Measurements from ENCODE around the gene FAM107B.

FAM107B gene

GRCh38 chr10:14548474-14548873 is 226.2 kb downstream of the FAM107B start:
- Mint-ChIP-seq H3K27me3 (ENCODE audit: low read depth) (no peaks in the 10 kb centered on the region), H3K9me3 (no peaks in the 10 kb centered on the region), H3K36me3 (ENCODE audit: low read depth) (peaks cover 49% of the 10 kb centered on the region), H3K4me1 (ENCODE audit: low read depth) (peaks cover 63% of the 10 kb centered on the region), H3K4me3 (no peak overlapping the region), H3K27ac (no peak overlapping the region)
- DNase-seq (ENCODE audit: low spot score): no peak

DNA sequence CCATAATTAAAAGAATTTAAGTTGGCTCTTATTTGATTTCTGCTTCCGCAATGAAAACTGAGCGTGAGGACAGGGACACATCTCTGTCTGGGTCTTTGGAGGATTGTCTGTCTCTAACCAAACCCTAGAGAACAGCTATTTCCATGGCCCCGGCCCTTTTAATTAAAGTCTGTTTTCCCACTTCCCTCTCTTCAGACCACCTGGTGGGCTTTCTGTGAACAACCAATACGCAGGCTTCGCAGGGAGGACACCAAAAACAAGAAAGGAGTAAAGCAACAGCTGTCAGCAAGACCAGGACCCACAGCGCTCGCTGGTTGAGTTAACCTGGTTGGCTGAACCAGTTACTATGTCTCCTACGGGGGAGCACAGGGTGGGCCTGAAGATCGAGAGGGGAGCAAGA is 226.9 kb downstream of the FAM107B start:
- H3K27ac Mint-ChIP-seq: no peak overlapping the region
- no peak for DNase-seq (ENCODE audit: low spot score)
- peaks cover 63% of the 10 kb centered on the region for H3K4me1 Mint-ChIP-seq (ENCODE audit: low read depth)
- H3K27me3 Mint-ChIP-seq (ENCODE audit: low read depth): no peaks in the 10 kb centered on the region
- no peak overlapping the region for H3K4me3 Mint-ChIP-seq
- H3K9me3 Mint-ChIP-seq: no peaks in the 10 kb centered on the region
- H3K36me3 Mint-ChIP-seq (ENCODE audit: low read depth): peaks cover 43% of the 10 kb centered on the region

DNA sequence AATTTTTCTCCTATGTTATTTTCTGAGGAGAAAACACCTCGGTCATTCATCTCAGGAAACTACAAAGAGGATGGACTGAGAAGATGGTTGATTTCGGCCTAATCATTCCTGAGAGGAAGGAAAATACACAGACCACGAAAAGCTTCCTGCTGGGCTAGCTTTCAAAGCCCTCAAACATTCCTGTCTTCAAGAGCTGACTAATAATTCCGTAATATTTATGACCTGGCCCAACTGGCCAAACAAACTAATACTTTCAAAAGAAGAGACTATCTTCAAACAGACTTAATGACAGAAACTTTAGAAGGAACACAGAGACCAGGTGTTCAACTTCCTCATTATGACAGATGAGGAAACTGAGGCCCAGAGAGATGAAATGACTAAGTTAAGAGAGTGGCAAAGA is 228.9 kb downstream of the FAM107B start:
- no peak for DNase-seq (ENCODE audit: low spot score)
- Mint-ChIP-seq H3K4me3 (no peak overlapping the region), H3K27me3 (ENCODE audit: low read depth) (no peaks in the 10 kb centered on the region), H3K4me1 (ENCODE audit: low read depth) (peaks cover 64% of the 10 kb centered on the region), H3K9me3 (no peaks in the 10 kb centered on the region), H3K27ac (peak overlapping the region; percentile 43), H3K36me3 (ENCODE audit: low read depth) (peaks cover 45% of the 10 kb centered on the region)

GRCh38 chr10:14543904-14544210 is 230.8 kb downstream of the FAM107B start:
- Mint-ChIP-seq H3K27me3 (ENCODE audit: low read depth) (no peaks in the 10 kb centered on the region), H3K4me1 (ENCODE audit: low read depth) (peaks cover 67% of the 10 kb centered on the region), H3K9me3 (no peaks in the 10 kb centered on the region), H3K27ac (peak overlapping the region; percentile 71), H3K36me3 (ENCODE audit: low read depth) (peaks cover 42% of the 10 kb centered on the region), H3K4me3 (peak overlapping the region; percentile 67)
- no peak for DNase-seq (ENCODE audit: low spot score)

DNA sequence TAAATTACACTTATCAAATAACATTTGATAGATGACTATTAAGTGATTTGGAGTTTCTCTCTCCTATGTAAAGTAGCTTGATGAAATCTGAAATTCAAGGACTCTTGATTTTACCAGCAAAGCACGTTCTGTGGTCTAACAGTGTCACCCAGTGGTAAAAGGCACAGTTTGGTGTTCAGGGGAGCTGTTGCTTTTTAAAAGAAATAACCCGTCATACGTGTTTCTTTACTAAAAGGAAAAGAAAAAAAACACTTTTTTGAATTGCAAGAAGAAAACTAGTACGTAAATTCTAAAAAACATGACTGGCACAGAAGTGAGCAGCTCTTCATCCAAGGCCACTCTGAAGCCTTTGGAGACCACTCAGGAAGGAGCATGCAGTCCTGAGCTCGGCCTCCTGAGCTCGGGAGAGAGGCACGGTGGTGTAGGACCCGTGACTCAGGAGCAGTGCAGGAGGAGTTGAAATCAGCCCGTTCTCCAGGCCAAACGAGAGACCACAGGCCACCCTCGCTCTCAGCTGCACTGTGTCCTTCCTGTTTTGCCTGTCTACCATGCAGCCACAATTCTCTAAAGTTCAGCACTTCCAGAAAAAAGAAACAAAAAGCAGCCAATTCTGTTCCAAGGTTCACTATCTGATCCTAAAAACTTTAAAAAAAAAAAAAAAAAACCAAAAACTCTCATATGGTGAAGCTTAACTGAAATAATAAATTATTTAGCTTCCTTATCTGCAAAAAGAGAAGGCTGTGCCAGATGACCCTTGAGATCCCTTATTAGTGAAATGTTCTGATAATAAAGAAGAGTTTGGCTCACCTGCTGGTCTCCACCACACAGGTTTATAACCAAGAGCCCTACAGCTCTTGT is 231.4 kb downstream of the FAM107B start:
- Mint-ChIP-seq H3K27me3 (ENCODE audit: low read depth) (no peaks in the 10 kb centered on the region), H3K27ac (peak overlapping the region; percentile 71), H3K9me3 (no peaks in the 10 kb centered on the region), H3K36me3 (ENCODE audit: low read depth) (peaks cover 42% of the 10 kb centered on the region), H3K4me1 (ENCODE audit: low read depth) (peaks cover 67% of the 10 kb centered on the region), H3K4me3 (peak overlapping the region; percentile 67)
- no peak for DNase-seq (ENCODE audit: low spot score)

DNA sequence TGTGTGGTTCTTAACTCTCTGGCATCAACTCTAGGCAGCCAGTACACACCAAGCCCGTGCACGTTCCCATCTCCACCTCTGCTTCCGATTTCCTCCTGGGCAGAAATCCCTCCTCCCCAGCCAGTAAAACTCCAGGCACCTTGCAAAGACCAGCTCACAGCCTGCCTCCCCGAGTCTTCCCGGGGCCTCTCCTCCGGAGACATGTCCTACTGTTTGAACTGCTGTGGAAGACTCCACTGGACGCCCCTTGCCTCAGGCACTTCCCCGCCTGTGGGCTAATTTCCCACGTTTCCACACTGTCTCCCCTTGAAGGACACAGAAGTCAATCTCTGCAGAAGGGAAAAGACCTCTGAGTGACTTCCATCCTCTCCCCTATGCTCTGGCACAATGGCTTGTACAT is 233.3 kb downstream of the FAM107B start:
- DNase-seq (ENCODE audit: low spot score): no peak
- peaks cover 56% of the 10 kb centered on the region for H3K4me1 Mint-ChIP-seq (ENCODE audit: low read depth)
- H3K9me3 Mint-ChIP-seq: no peaks in the 10 kb centered on the region
- H3K36me3 Mint-ChIP-seq (ENCODE audit: low read depth): peaks cover 32% of the 10 kb centered on the region
- no peaks in the 10 kb centered on the region for H3K27me3 Mint-ChIP-seq (ENCODE audit: low read depth)
- peak overlapping the region; percentile 50 for H3K27ac Mint-ChIP-seq
- no peak overlapping the region for H3K4me3 Mint-ChIP-seq

DNA sequence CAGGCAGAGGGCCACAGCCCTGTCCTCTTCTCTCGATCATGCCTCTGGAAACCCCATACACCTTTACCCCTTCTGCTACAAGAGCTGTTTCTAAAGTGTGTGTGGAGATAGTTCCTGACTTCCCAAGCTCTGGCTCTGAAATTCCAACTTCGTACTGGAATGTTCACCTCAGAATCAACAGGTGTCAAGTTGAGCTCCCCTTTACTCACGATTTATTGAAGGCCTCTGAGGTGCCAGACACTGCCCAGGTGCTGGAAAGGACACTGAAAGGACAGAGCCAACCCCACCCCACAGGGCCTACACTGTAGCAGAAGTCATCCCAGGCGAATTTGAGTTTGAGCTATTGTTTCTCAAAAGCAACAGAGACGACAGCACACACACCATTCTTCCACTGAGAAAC is 234.1 kb downstream of the FAM107B start:
- no peak for DNase-seq (ENCODE audit: low spot score)
- Mint-ChIP-seq H3K27ac (peak overlapping the region; percentile 51), H3K27me3 (ENCODE audit: low read depth) (no peaks in the 10 kb centered on the region), H3K4me3 (no peak overlapping the region), H3K4me1 (ENCODE audit: low read depth) (peaks cover 51% of the 10 kb centered on the region), H3K36me3 (ENCODE audit: low read depth) (peaks cover 27% of the 10 kb centered on the region), H3K9me3 (no peaks in the 10 kb centered on the region)

DNA sequence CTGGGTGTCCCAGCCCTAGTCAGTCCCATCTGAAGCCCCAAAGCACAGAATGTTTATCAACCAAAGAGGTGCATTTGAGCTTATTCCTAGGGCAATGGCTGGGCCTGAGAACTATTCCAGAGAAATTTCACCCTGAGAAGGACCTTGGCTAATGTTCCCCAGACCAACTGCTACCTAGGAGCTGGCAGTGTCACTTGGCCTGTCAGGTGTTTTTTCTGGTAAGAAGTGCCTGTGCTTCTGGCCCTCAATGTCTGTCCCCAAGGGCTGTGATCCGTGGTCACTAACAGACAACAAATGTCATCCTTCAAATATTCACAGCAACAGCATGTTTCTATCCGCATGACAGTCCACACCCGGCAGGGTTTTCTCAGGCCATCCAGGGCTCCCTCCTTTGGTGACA is 234.6 kb downstream of the FAM107B start:
- Mint-ChIP-seq H3K27ac (peak overlapping the region; percentile 69), H3K9me3 (no peaks in the 10 kb centered on the region), H3K27me3 (ENCODE audit: low read depth) (no peaks in the 10 kb centered on the region), H3K36me3 (ENCODE audit: low read depth) (peaks cover 30% of the 10 kb centered on the region), H3K4me1 (ENCODE audit: low read depth) (peaks cover 53% of the 10 kb centered on the region), H3K4me3 (no peak overlapping the region)
- DNase-seq (ENCODE audit: low spot score): no peak

GRCh38 chr10:14539176-14539575 is 235.5 kb downstream of the FAM107B start:
- Mint-ChIP-seq H3K27me3 (ENCODE audit: low read depth) (no peaks in the 10 kb centered on the region), H3K36me3 (ENCODE audit: low read depth) (peaks cover 36% of the 10 kb centered on the region)

DNA sequence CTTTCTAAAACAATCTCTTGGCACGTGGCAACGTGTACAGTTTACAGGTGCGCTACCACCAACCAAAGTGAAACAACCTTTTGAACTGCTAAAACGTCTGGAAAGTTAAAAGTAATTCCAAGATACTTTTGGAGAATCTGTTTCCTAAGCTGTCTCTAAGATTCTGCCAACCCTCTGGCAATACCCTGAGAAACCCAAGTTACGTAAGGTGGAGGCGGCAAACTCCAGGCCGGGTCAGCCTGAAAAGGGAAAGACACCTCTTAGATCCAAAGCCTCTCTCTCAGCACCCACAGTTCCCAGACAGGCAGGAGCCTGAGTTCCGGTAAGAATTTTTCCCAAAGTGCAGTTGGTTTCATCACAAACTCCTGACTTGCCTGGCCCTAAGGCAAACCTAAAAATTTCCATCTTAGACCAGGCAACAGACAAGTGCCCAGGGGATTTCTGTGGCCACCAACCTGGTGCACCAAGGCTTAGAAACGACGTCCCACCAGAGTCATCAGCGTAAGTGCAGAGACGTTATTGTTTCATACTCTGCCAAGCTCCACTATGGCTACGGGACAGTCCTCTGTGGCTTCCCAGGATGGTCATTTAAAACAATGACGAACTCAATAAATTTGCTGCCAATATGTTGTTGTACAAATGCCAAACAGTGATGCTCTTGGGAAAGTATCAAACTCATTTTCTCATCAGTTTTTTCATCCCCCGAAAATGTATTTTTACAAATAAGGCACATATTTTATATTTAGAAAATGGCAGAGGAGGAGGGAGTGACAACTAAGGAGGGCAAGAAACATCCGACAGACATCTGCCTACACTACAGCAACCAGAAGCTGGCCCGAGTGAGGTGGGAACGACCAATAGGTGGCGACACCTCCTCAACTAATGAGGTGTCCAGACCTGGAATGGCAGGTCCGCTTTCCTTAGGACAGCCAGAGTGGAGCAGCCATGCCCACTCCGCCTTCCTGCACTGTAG is 238.2 kb downstream of the FAM107B start:
- H3K4me3 Mint-ChIP-seq: no peak overlapping the region
- no peaks in the 10 kb centered on the region for H3K9me3 Mint-ChIP-seq
- DNase-seq (ENCODE audit: low spot score): no peak
- H3K36me3 Mint-ChIP-seq (ENCODE audit: low read depth): peaks cover 38% of the 10 kb centered on the region
- H3K27me3 Mint-ChIP-seq (ENCODE audit: low read depth): no peaks in the 10 kb centered on the region
- H3K27ac Mint-ChIP-seq: no peak overlapping the region
- peaks cover 46% of the 10 kb centered on the region for H3K4me1 Mint-ChIP-seq (ENCODE audit: low read depth)

More at GRCh38 chr10:14539176-14539575, 235.5 kb downstream of the FAM107B start:
- H3K27ac Mint-ChIP-seq: peak overlapping the region; percentile 22
- H3K4me1 Mint-ChIP-seq (ENCODE audit: low read depth): peaks cover 52% of the 10 kb centered on the region
- no peak overlapping the region for H3K4me3 Mint-ChIP-seq
- no peak for DNase-seq (ENCODE audit: low spot score)
- no peaks in the 10 kb centered on the region for H3K9me3 Mint-ChIP-seq

GRCh38 chr10:14535457-14536130 is 239.1 kb downstream of the FAM107B start:
- Mint-ChIP-seq H3K4me1 (ENCODE audit: low read depth) (peaks cover 43% of the 10 kb centered on the region), H3K9me3 (no peaks in the 10 kb centered on the region), H3K36me3 (ENCODE audit: low read depth) (peaks cover 33% of the 10 kb centered on the region), H3K4me3 (no peak overlapping the region), H3K27me3 (ENCODE audit: low read depth) (no peaks in the 10 kb centered on the region), H3K27ac (peak overlapping the region; percentile 15)
- no peak for DNase-seq (ENCODE audit: low spot score)

GRCh38 chr10:14534152-14534551 is 240.5 kb downstream of the FAM107B start:
- DNase-seq (ENCODE audit: low spot score): no peak
- Mint-ChIP-seq H3K4me3 (no peak overlapping the region), H3K27ac (peak overlapping the region; percentile 6), H3K4me1 (ENCODE audit: low read depth) (peaks cover 45% of the 10 kb centered on the region), H3K27me3 (ENCODE audit: low read depth) (no peaks in the 10 kb centered on the region), H3K9me3 (no peaks in the 10 kb centered on the region), H3K36me3 (ENCODE audit: low read depth) (peaks cover 42% of the 10 kb centered on the region)

DNA sequence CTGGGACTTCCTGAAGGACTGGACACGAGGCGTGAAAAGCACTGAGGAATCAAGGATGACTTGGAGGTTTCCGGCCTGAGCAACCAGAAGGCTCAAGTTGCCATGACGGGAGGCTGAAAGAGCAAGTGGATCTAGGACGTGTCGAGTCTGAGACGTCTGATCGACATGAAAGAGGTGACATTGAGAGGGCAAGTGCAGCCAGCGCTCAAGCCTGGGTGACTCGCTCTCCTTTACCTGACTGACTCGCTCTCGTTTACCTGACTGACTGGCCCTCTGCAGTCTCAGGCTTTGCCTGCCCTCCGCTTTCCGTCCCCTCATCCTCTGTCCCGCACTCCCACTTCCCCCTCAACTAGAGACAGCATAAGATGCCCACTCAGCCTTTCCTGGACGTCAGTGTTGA is 241.4 kb downstream of the FAM107B start:
- peaks cover 53% of the 10 kb centered on the region for H3K4me1 Mint-ChIP-seq (ENCODE audit: low read depth)
- DNase-seq (ENCODE audit: low spot score): no peak
- peaks cover 48% of the 10 kb centered on the region for H3K36me3 Mint-ChIP-seq (ENCODE audit: low read depth)
- H3K9me3 Mint-ChIP-seq: no peaks in the 10 kb centered on the region
- H3K4me3 Mint-ChIP-seq: no peak overlapping the region
- H3K27ac Mint-ChIP-seq: no peak overlapping the region
- H3K27me3 Mint-ChIP-seq (ENCODE audit: low read depth): no peaks in the 10 kb centered on the region

Measured in T-helper 2 cell treated with Interferon-gamma antibody and Interleukin-4, amounts not matched to agents 5 μg/mL and 100 μg/mL, for 36 hours (primary cell).